Vagina (tissue), 2 donors: ENCODE measurements around the gene LIG1.

Experiments used
- CTCF ChIP-seq, 3 experiments: fragments of 450-650 bp in 2 of 3; fragments of 200-600 bp in 1 of 3; sonication (generic) in 1 of 3; IDR thresholded peaks; one replicate each; pipeline ENCODE4 v1.5.1; 2017 to 2019; ENCODE audit warnings: antibody characterized with exemption in 3 of 3, mild to moderate bottlenecking in 2 of 3, moderate library complexity in 2 of 3
- POLR2A ChIP-seq, 2 donors: fragments of 450-650 bp; IDR thresholded peaks; one replicate each; pipeline ENCODE4 v1.6.1; 2017; ENCODE audit warnings: antibody characterized with exemption in 2 of 2, mild to moderate bottlenecking in 2 of 2, moderate library complexity in 2 of 2

DNA sequence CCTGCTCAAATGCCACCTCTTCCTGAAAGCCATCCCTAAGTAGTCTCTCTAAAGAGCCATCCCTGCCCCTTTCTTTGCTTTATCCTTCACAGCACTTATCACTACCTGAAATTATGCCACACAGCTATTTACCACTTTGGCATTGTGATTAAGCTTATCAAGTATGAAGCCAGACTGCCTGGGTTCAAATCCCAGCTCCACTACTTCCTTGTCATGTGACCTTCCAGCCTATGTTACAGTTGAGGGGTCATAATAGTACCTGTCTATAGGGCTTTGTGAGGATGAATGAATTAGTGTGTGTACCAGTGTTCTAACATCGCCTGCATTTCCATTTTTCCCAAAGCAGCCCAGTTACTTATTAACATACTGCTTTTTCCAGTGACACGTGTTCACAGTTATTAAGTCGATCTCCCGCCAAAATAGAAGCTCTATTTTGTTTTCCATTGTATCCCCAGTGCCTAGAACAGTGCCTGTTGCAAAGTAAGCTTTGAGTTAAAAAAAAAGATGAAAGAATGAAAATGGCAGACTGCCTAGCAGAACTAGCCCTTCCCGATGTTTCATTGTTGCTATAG lies 33.2 kb upstream of the LIG1 start:
- TF ChIP-seq POLR2A (IDR thresholded peaks at IDR 0.05) (no peak), CTCF (IDR thresholded peaks at IDR 0.05) (no peak)
